ENCODE results near the gene EXOC3L2. TPM values are rescaled to one million over a fixed set of nuclear protein-coding genes. Genes with fewer than 3 reads are reported as not detected.

Gene EXOC3L2
- total and polyA plus RNA-seq, 10 of the 15 experiments (the other 5 are each of a cell fraction or from before 2014, with no cell fraction given), result not detected

DNA sequence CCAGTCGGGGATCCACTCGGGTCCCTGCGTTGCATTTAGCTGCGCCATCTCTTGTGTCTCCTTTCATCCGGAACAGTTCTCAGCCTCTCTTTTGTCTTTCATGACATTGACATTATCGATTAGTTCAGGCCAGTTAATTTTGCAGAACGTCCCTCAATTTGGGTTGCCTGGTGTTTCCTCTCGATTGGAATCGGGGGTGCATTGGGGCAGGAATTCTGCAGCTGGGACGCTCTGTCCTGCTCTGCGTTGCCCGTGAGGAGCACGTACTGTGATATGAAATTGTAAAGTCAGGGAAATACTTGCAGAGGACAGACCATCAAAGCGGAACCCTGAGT, 28.3 kb upstream of the EXOC3L2 start:
- CTCF ChIA-PET, result no interaction called here
- SMC1A ChIA-PET (ENCODE audit: uncharacterized antibody, unreplicated experiment), result no interaction called here
- TF ChIP-seq TCF7 (IDR thresholded peaks at IDR 0.05; ENCODE audit: borderline replicate concordance), result no peak
- no peak for TF ChIP-seq STAT3 (IDR thresholded peaks at IDR 0.05; ENCODE audit: low read depth, low read length)
- TF ChIP-seq, protein P1, sequence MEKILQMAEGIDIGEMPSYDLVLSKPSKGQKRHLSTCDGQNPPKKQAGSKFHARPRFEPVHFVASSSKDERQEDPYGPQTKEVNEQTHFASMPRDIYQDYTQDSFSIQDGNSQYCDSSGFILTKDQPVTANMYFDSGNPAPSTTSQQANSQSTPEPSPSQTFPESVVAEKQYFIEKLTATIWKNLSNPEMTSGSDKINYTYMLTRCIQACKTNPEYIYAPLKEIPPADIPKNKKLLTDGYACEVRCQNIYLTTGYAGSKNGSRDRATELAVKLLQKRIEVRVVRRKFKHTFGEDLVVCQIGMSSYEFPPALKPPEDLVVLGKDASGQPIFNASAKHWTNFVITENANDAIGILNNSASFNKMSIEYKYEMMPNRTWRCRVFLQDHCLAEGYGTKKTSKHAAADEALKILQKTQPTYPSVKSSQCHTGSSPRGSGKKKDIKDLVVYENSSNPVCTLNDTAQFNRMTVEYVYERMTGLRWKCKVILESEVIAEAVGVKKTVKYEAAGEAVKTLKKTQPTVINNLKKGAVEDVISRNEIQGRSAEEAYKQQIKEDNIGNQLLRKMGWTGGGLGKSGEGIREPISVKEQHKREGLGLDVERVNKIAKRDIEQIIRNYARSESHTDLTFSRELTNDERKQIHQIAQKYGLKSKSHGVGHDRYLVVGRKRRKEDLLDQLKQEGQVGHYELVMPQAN (conservative IDR thresholded peaks at IDR 0.05), result no peak
- no peak for TF ChIP-seq DPF2 (IDR thresholded peaks at IDR 0.05)
- TF ChIP-seq TARDBP (IDR thresholded peaks at IDR 0.05; ENCODE audit: borderline replicate concordance), result no peak
- TF ChIP-seq, protein P2, sequence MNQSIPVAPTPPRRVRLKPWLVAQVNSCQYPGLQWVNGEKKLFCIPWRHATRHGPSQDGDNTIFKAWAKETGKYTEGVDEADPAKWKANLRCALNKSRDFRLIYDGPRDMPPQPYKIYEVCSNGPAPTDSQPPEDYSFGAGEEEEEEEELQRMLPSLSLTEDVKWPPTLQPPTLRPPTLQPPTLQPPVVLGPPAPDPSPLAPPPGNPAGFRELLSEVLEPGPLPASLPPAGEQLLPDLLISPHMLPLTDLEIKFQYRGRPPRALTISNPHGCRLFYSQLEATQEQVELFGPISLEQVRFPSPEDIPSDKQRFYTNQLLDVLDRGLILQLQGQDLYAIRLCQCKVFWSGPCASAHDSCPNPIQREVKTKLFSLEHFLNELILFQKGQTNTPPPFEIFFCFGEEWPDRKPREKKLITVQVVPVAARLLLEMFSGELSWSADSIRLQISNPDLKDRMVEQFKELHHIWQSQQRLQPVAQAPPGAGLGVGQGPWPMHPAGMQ (IDR thresholded peaks at IDR 0.05; ENCODE audit: borderline replicate concordance), result no peak
- TF ChIP-seq NR2C2 (IDR thresholded peaks at IDR 0.05; ENCODE audit: borderline replicate concordance, control insufficient read depth, insufficient read length, low read depth), result no peak
- no peak for TF ChIP-seq EED (IDR thresholded peaks at IDR 0.05; ENCODE audit: low read depth)
- no peak for TF ChIP-seq BCL11A (IDR thresholded peaks at IDR 0.05; ENCODE audit: low read depth, low read length)
- TF ChIP-seq, protein P3, sequence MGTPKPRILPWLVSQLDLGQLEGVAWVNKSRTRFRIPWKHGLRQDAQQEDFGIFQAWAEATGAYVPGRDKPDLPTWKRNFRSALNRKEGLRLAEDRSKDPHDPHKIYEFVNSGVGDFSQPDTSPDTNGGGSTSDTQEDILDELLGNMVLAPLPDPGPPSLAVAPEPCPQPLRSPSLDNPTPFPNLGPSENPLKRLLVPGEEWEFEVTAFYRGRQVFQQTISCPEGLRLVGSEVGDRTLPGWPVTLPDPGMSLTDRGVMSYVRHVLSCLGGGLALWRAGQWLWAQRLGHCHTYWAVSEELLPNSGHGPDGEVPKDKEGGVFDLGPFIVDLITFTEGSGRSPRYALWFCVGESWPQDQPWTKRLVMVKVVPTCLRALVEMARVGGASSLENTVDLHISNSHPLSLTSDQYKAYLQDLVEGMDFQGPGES (IDR thresholded peaks at IDR 0.05), result no peak
- TF ChIP-seq, protein P4, sequence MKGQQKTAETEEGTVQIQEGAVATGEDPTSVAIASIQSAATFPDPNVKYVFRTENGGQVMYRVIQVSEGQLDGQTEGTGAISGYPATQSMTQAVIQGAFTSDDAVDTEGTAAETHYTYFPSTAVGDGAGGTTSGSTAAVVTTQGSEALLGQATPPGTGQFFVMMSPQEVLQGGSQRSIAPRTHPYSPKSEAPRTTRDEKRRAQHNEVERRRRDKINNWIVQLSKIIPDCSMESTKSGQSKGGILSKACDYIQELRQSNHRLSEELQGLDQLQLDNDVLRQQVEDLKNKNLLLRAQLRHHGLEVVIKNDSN (IDR thresholded peaks at IDR 0.05; ENCODE audit: borderline replicate concordance, extremely low read length, insufficient read depth, low read depth, low read length), result no peak
- TF ChIP-seq ZNF384 (IDR thresholded peaks at IDR 0.05; ENCODE audit: borderline replicate concordance, low read depth, low read length), result no peak
- TF ChIP-seq LARP7 (IDR thresholded peaks at IDR 0.05), result no peak
- no peak for TF ChIP-seq MTA3 (IDR thresholded peaks at IDR 0.05; ENCODE audit: borderline replicate concordance, low read length)
- TF ChIP-seq MYC (IDR thresholded peaks at IDR 0.05; ENCODE audit: insufficient read depth, insufficient read length, insufficient replicate concordance, low read length, severe bottlenecking), result no peak
- TF ChIP-seq, protein P5, sequence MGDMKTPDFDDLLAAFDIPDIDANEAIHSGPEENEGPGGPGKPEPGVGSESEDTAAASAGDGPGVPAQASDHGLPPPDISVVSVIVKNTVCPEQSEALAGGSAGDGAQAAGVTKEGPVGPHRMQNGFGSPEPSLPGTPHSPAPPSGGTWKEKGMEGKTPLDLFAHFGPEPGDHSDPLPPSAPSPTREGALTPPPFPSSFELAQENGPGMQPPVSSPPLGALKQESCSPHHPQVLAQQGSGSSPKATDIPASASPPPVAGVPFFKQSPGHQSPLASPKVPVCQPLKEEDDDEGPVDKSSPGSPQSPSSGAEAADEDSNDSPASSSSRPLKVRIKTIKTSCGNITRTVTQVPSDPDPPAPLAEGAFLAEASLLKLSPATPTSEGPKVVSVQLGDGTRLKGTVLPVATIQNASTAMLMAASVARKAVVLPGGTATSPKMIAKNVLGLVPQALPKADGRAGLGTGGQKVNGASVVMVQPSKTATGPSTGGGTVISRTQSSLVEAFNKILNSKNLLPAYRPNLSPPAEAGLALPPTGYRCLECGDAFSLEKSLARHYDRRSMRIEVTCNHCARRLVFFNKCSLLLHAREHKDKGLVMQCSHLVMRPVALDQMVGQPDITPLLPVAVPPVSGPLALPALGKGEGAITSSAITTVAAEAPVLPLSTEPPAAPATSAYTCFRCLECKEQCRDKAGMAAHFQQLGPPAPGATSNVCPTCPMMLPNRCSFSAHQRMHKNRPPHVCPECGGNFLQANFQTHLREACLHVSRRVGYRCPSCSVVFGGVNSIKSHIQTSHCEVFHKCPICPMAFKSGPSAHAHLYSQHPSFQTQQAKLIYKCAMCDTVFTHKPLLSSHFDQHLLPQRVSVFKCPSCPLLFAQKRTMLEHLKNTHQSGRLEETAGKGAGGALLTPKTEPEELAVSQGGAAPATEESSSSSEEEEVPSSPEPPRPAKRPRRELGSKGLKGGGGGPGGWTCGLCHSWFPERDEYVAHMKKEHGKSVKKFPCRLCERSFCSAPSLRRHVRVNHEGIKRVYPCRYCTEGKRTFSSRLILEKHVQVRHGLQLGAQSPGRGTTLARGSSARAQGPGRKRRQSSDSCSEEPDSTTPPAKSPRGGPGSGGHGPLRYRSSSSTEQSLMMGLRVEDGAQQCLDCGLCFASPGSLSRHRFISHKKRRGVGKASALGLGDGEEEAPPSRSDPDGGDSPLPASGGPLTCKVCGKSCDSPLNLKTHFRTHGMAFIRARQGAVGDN (IDR thresholded peaks at IDR 0.05), result no peak
- TF ChIP-seq MEF2A (IDR thresholded peaks at IDR 0.05; ENCODE audit: insufficient read depth, low read depth, low read length), result no peak

More for the DNA sequence above, 28.3 kb upstream of the EXOC3L2 start:
- no peaks in the 10 kb centered on the region for H3K4me1 ChIP-seq (ENCODE audit: control insufficient read depth, insufficient read depth, low read length)
- ChIA-PET POLR2A (no interaction called here), RAD21 (ENCODE audit: unreplicated experiment) (no interaction called here)
- H3K9me3 ChIP-seq (replicated peaks; ENCODE audit: control insufficient read depth, insufficient read depth, low read length), result no peaks in the 10 kb centered on the region
- no peaks in the 10 kb centered on the region for H4K20me1 ChIP-seq (ENCODE audit: control insufficient read depth, insufficient read depth)
- no peak overlapping the region for H3K4me3 ChIP-seq
- H2AFZ ChIP-seq (ENCODE audit: control insufficient read depth, low read depth, low read length), result no peak overlapping the region
- H3K9ac ChIP-seq (ENCODE audit: control insufficient read depth, insufficient read depth, low read length), result no peak overlapping the region
- no peak overlapping the region for H3K4me2 ChIP-seq (ENCODE audit: control insufficient read depth, insufficient read depth)
- in situ Hi-C loops (cut with MboI) (no loop called here), intact Hi-C loops (cut with micrococcal nuclease; ENCODE audit: unreplicated experiment) (no loop called here)
- 95% methylated on average over 14 of the region's 14 CpGs for WGBS (ENCODE audit: insufficient coverage, insufficient replicate concordance, low lambda C conversion rate, missing lambda C conversion rate)
- TSS peak; percentile 51 for BruUV-seq (replicated peaks)
- H3K79me2 ChIP-seq (ENCODE audit: control insufficient read depth, insufficient read depth, low read length), result no peaks in the 10 kb centered on the region
- FAIRE-seq, result no peak
- no peak overlapping the region for H3K27ac ChIP-seq (ENCODE audit: control insufficient read depth, insufficient read depth)
- DNase-seq (ENCODE audit: low read depth, low spot score), result no peak
- H3K36me3 ChIP-seq (ENCODE audit: control insufficient read depth in 2 of 2, insufficient read depth in 2 of 2, low read length in 1 of 2), result peaks cover 0 to 4% of the 10 kb centered on the region in 2 experiments; a peak in 3 of 4 replicates
- H3K27me3 ChIP-seq (replicated peaks in 1 of 2; ENCODE audit: control insufficient read depth in 2 of 2, insufficient read depth in 2 of 2, low read length in 1 of 2), result no peaks in the 10 kb centered on the region
- ATAC-seq, result no peak

Measured in GM12878 (cell line).